HepG2 (cell line): ENCODE results near the gene RRM2. TPM values are rescaled to one million over a fixed set of nuclear protein-coding genes. Genes with fewer than 3 reads are reported as not detected.

Experiments used
- FOXC1 ChIP-seq: sonication (generic); formaldehyde crosslinking; IDR thresholded peaks from 2 replicates; pipeline ENCODE4 v1.8.0; 2022; ENCODE audit warnings: mild to moderate bottlenecking, missing genetic modification reagents, borderline replicate concordance
- HOXD1 ChIP-seq: sonication (generic); formaldehyde crosslinking; IDR thresholded peaks from 2 replicates; pipeline ENCODE4 v1.5.0; 2020; ENCODE audit warnings: missing genetic modification reagents
- ISL2 ChIP-seq: sonication (generic); formaldehyde crosslinking; IDR thresholded peaks from 2 replicates; pipeline ENCODE4 v1.5.0; 2020; ENCODE audit warnings: missing genetic modification reagents
- NCOA1 ChIP-seq: sonication (generic); formaldehyde crosslinking; IDR thresholded peaks from 2 replicates; pipeline ENCODE4 v1.9.0; 2021; ENCODE audit warnings: missing genetic modification reagents
- NR2F2 ChIP-seq: IDR thresholded peaks from 2 replicates; pipeline ENCODE4 v1.6.1; 2012; ENCODE audit warnings: low read depth, inconsistent platforms, borderline replicate concordance
- NRL ChIP-seq: sonication (generic); formaldehyde crosslinking; IDR thresholded peaks from 2 replicates; pipeline ENCODE4 v1.5.0; 2020; ENCODE audit warnings: missing genetic modification reagents, mild to moderate bottlenecking, moderate library complexity, borderline replicate concordance
- PLRG1 ChIP-seq: fragments of 450-650 bp; conservative IDR thresholded peaks from 2 replicates; pipeline ENCODE4 v1.6.1; 2016
- RFX1 ChIP-seq: fragments of 450-650 bp; IDR thresholded peaks from 2 replicates; pipeline ENCODE4 v1.6.1; 2017
- ZNF367 ChIP-seq: sonication (generic); formaldehyde crosslinking; IDR thresholded peaks from 2 replicates; pipeline ENCODE4 v1.4.0; 2020; ENCODE audit warnings: missing genetic modification reagents, borderline replicate concordance
- ZNF510 ChIP-seq: sonication (generic); formaldehyde crosslinking; IDR thresholded peaks from 2 replicates; pipeline ENCODE4 v1.4.0; 2020; ENCODE audit warnings: low read depth, mild to moderate bottlenecking, missing genetic modification reagents
- ZNF546 ChIP-seq: sonication (generic); formaldehyde crosslinking; conservative IDR thresholded peaks from 2 replicates; pipeline ENCODE4 v1.8.1; 2023; ENCODE audit warnings: mild to moderate bottlenecking, missing genetic modification reagents
- ZNF639 ChIP-seq: conservative IDR thresholded peaks from 2 replicates; pipeline ENCODE4 v1.6.1; 2018; ENCODE audit warnings: missing genetic modification reagents
- ZSCAN22 ChIP-seq: sonication (generic); formaldehyde crosslinking; IDR thresholded peaks from 2 replicates; pipeline ENCODE4 v1.4.0; 2020; ENCODE audit warnings: mild to moderate bottlenecking, missing genetic modification reagents
- ZSCAN30 ChIP-seq: sonication (generic); formaldehyde crosslinking; IDR thresholded peaks from 2 replicates; pipeline ENCODE4 v1.5.0; 2020; ENCODE audit warnings: mild to moderate bottlenecking, missing genetic modification reagents
- polyA plus RNA-seq, 8 experiments: library from polyadenylated mRNA; depleted of rRNA in 3 of 8; stranded (reverse) in 7 of 8; unstranded in 1 of 8; fragments of >200 nt; fragmentation: Illumina TruSeq in 4 of 8; extraction: Trizol in 4 of 8; gene quantifications; 2 replicates each; pipeline versions ENCODE4 v1.2.1 to v1.2.3, GENCODE V29; 2011 to 2016; ENCODE audit warnings: low read depth in 4 of 8, missing spikeins in 1 of 8, mixed read lengths in 1 of 8; ENCODE audit not compliant: insufficient read depth in 1 of 8
- total RNA-seq, 5 experiments: library from RNA; depleted of rRNA; stranded (reverse); fragments of >200 nt; fragmentation: Illumina TruSeq; extraction: Trizol; gene quantifications; 2 replicates each; pipeline ENCODE4 v1.2.3, GENCODE V29; 2016; ENCODE audit warnings: low read depth in 1 of 5
- TF ChIP-seq, protein P1 (sequence below): sonication (generic); formaldehyde crosslinking; IDR thresholded peaks from 2 replicates; pipeline ENCODE4 v1.8.0; 2022; ENCODE audit warnings: missing genetic modification reagents, mild to moderate bottlenecking, inconsistent platforms, borderline replicate concordance
- TF ChIP-seq, protein P2 (sequence below), 2 experiments: sonication (generic) in 1 of 2; formaldehyde crosslinking in 1 of 2; IDR thresholded peaks; 2 replicates each; pipeline versions ENCODE4 v1.4.0 to v1.6.1; 2016 to 2020; ENCODE audit warnings: borderline replicate concordance in 1 of 2, low read depth in 1 of 2, mild to moderate bottlenecking in 1 of 2, missing genetic modification reagents in 1 of 2

The RRM2 gene
- total and polyA plus RNA-seq, 2 of the 13 experiments (the other 11 are each of a cell fraction or from before 2014, with no cell fraction given): 31.3 to 150 TPM

- TF ChIP-seq, protein P1, sequence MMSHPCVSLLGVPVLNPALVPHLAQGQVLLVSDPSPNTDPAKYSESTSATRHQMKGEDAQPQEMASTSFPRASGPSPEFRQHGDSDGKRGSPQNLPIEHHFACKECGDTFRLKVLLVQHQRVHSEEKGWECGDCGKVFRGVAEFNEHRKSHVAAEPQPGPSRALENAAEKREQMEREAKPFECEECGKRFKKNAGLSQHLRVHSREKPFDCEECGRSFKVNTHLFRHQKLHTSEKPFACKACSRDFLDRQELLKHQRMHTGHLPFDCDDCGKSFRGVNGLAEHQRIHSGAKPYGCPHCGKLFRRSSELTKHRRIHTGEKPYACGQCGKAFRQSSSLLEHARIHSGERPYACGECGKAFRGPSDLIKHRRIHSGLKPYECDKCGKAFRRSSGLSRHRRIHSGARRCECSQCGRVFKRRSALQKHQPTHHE (CRISPR knock-in tag): peak; percentile 81
- peak; percentile 89 for TF ChIP-seq ZNF639 (CRISPR knock-in tag)
- TF ChIP-seq PLRG1: no peak
- TF ChIP-seq ZNF546: peak; percentile 84; the same call in 1 of the 2 replicates
- TF ChIP-seq, protein P2, sequence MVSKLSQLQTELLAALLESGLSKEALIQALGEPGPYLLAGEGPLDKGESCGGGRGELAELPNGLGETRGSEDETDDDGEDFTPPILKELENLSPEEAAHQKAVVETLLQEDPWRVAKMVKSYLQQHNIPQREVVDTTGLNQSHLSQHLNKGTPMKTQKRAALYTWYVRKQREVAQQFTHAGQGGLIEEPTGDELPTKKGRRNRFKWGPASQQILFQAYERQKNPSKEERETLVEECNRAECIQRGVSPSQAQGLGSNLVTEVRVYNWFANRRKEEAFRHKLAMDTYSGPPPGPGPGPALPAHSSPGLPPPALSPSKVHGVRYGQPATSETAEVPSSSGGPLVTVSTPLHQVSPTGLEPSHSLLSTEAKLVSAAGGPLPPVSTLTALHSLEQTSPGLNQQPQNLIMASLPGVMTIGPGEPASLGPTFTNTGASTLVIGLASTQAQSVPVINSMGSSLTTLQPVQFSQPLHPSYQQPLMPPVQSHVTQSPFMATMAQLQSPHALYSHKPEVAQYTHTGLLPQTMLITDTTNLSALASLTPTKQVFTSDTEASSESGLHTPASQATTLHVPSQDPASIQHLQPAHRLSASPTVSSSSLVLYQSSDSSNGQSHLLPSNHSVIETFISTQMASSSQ (IDR thresholded peaks at IDR 0.05; ENCODE audit: low read depth): 0 out of 2 replicates have a peak, but pooled peaks have one; percentile 5
- TF ChIP-seq, protein P2 (CRISPR knock-in tag; IDR thresholded peaks at IDR 0.05; ENCODE audit: borderline replicate concordance): peak; percentile 70
- peak; percentile 79; the same call in 1 of the 2 replicates for TF ChIP-seq ZNF510 (CRISPR knock-in tag)
- no peak for TF ChIP-seq NCOA1 (CRISPR knock-in tag)
- no peak for TF ChIP-seq RFX1
- TF ChIP-seq HOXD1 (CRISPR knock-in tag): peak; percentile 88
- 0 out of 2 replicates have a peak, but pooled peaks have one; percentile 33 for TF ChIP-seq ZNF367 (CRISPR knock-in tag)
- TF ChIP-seq FOXC1: peak; percentile 90
- 0 out of 2 replicates have a peak, but pooled peaks have one; percentile 96 for TF ChIP-seq ZSCAN30
- TF ChIP-seq NR2F2: no peak
- TF ChIP-seq ZSCAN22 (CRISPR knock-in tag): peak; percentile 83
- TF ChIP-seq NRL: peak; percentile 97
- peak; percentile 86 for TF ChIP-seq ISL2 (CRISPR knock-in tag)
These were observed 2.2 kb upstream of the RRM2 start (continued) for GRCh38 chr2:10120158-10120876.
